ENCODE results near the gene HELLS.
"Not testable (repeated sequence)": the region's sequence is repeated elsewhere in the genome, so short reads cannot be mapped to it uniquely, and the experiment has no call there.

Gene HELLS

DNA sequence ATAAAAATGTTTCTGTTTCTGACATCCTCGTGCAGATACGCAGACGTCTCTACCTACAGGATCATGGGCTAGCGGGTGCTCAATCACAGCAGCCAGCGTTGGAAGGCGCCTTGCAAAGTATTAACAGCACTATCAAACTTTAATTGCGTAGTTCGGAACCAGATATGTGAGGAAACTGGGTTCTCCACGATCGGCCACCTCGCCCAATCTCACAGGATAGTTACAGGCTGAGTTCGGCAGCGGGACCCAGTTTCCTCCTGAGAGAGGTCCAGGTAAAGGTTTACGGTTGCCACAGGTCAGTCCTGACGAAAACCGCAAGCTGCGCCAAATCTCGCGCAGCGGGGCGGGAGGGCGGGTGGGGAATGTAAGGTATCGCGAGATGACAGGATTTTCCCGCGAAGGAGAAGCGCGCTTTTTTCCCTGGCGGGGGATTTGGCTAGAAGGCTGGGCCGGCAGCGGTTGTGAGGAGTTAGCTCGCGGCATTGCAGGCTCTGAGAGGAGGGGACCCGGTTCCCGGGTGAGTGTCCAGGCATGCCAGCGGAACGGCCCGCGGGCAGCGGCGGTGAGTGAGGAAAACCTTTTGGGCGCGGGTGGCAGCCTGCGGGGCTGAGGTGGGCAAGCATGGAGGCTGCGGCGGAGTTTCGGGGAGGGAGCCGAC lies at the start of gene HELLS:
Gene HELLS, plus strand, starts transcription at position 398 of the 658 bp plus-strand sequence. Its CDS starts 134 bp downstream, at position 532.
- H3K4me3 ChIP-seq: peak within 1 kb of the TSS; percentile 67 to 93 (median 82)
- H3K27ac ChIP-seq: peak within 1 kb of the TSS in 20 of 21 experiments; percentile 25 to 82 (median 76)

GRCh38 chr10:94496010-94496409 lies 49.6 kb upstream of the HELLS start:
- Histone ChIP-seq H3K27ac (no peak overlapping the region), H3K4me3 (no peak overlapping the region)

DNA sequence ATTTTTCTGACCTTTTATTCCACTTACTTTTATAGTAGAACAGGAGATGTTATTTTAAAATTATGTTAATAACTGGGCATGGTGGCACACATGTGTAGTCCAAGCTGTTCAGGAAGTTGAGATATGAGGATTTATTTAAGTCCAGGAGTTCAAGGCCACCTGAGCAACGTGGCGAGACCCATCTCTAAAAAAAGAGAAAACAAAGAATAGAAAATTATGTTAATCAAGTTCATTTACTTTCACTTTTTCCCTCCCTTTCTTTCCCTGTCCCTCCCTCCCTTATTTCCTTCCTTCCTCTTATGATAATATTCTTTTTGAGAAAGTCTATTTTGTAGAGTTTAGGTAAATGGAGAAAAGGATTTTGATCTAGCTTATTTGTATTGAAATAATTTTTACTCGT lies 48.9 kb upstream of the HELLS start:
- no peak overlapping the region for H3K4me3 ChIP-seq
- H3K27ac ChIP-seq: no peak overlapping the region

GRCh38 chr10:94500063-94500462 lies 45.5 kb upstream of the HELLS start:
- Histone ChIP-seq H3K4me3 (no peak overlapping the region), H3K27ac (no peak overlapping the region)

- Histone ChIP-seq H3K4me3 (no peak overlapping the region), H3K27ac (no peak overlapping the region)
These were observed 24.0 kb upstream of the HELLS start for GRCh38 chr10:94521276-94522250.

- H3K4me3 ChIP-seq: no peak overlapping the region
- H3K27ac ChIP-seq: no peak overlapping the region
These were observed 21.4 kb upstream of the HELLS start for GRCh38 chr10:94524146-94524545.

- Histone ChIP-seq H3K4me3 (no peak overlapping the region), H3K27ac (no peak overlapping the region)
These were observed 20.9 kb upstream of the HELLS start for GRCh38 chr10:94524711-94525110.

- H3K27ac ChIP-seq, H3K4me3 ChIP-seq: not testable (repeated sequence)
These were observed 14.0 kb upstream of the HELLS start for GRCh38 chr10:94531550-94531949.

GRCh38 chr10:94533027-94533426 lies 12.6 kb upstream of the HELLS start:
- no peak overlapping the region for H3K4me3 ChIP-seq
- H3K27ac ChIP-seq: no peak overlapping the region

- not testable (repeated sequence) for H3K27ac ChIP-seq, H3K4me3 ChIP-seq
These were observed 3.3 kb upstream of the HELLS start for GRCh38 chr10:94542282-94542681.

DNA sequence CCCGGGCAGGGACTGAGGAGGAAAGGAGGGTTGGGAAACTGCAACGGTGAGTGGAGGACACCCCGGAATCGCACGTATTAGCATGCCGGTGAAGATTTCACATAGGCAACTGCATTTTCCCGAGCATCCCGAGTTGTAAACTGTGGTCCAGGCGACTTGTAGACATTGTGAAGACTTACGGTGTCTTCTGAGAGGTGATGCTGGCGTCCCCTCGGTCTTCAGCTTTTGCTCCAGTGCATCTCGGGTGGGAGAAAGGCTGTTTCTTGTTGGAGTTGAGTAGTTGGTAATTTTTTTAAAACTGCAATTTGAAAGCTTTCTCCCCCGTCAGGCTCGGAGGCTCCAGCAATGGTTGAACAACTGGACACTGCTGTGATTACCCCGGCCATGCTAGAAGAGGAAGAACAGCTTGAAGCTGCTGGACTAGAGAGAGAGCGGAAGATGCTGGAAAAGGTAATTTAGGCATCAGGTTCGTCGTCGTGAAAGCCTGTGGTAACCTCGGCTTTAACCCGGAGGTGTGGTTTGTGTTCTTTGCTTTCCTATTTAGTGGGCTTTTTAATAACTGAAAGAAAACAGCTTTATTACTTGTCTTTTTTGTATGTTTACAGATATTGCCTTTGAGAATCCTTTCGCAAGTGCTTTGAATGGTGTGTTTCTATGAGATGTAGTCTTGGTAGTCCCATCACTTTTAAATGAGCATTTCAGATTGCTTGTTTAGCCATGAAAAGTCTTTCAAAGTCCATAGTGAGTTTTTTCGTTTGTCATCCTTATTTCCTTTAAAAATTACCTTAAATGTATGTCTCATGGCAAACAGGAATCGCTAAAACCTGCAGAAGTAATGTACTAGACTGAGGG lies 687 bp downstream of the HELLS start:
- Histone ChIP-seq H3K4me3 (peak overlapping the region; percentile 67 to 93 (median 82)), H3K27ac (peak overlapping the region in 18 of 21 experiments; percentile 55 to 82 (median 76))

DNA sequence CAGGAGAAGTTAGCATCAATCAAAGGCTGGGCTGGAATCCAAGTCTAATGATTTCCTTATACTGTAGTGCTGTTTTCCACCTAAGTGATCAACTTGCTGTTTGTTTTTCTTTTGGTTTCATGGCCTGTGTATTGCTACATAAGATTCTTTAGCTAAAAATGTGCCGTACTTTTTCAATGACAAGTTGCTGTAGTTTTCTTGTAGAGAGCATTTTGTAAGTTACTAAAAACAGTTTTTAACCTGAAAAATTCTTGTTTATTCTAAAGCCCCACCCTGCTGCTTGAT lies 1.3 kb downstream of the HELLS start:
- peak overlapping the region in 3 of 7 experiments; percentile 67 to 87 (median 82) for H3K4me3 ChIP-seq
- H3K27ac ChIP-seq: peak overlapping the region in 2 of 21 experiments; percentile 74 to 80

DNA sequence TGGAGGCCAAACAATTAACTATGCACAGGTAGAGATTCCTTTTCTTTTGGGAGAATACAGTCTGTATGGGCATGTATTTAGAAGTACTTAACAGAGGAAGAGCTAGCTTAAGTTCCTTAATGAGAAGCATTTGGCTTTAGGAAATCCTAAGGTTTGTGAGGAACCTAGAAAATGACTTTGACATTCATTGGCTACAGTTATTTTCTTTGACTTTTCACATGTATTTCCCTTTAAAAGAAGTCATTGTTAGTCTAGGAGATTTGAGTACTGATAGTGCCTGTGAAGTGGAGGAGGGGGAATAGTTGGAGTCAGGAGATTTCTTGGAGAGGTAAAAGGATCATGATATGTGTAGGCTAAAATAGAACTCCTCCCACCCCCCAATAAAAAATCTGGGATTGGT lies 3.6 kb downstream of the HELLS start:
- Histone ChIP-seq H3K27ac (no peak overlapping the region), H3K4me3 (no peak overlapping the region)

DNA sequence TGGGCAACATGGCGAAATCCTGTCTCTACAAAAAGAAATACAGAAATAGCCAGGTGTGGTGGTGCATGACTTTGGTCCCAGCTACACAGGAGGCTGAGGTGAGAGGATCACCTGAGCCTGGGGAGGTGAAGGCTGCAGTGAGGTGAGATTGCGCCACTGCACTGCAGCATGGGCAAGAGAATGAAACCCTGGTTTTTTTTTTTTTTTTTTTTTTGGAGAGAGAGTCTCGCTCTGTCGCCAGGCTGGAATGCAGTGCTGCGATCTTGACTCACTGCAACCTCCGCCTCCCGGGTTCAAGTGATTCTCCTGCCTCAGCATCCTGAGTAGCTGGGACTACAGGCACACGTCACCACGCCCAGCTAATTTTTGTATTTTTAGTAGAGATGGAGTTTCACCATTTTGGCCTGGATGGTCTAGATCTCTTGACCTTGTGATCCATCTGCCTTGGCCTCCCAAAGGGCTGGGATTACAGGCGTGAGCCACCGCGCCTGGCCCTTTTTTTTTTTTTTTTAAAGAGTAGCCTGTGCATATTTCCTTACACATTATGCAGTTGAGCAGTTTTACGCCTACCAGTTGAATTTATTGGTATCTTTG lies 22.2 kb downstream of the HELLS start:
- H3K4me3 ChIP-seq, H3K27ac ChIP-seq: not testable (repeated sequence)

DNA sequence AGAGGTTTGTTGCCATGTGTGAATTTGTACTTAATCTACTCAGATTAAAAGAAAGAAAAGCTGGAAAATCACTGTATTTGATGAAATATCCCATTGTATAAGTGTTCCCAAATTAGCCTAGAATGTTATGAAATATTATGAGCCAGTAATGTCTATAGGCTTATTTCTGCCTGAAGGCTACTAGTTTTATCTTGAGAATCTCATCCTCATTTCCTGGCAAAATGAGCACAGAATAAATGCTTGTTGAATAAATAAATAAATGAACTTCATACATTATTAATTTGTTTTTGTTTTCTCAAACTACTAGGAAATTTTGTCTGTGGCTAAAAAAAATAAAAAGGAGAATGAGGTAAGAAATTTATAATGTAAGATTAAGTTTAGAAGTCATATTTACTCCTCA lies 25.5 kb downstream of the HELLS start:
- Histone ChIP-seq H3K27ac (no peak overlapping the region), H3K4me3 (no peak overlapping the region)

- H3K4me3 ChIP-seq: no peak overlapping the region
These were observed 25.9 kb downstream of the HELLS start for GRCh38 chr10:94571528-94571927.

GRCh38 chr10:94578790-94579189 lies 33.2 kb downstream of the HELLS start:
- Histone ChIP-seq H3K4me3 (no peak overlapping the region), H3K27ac (no peak overlapping the region)

More at GRCh38 chr10:94571528-94571927, 25.9 kb downstream of the HELLS start:
- no peak overlapping the region for H3K27ac ChIP-seq

- no peak overlapping the region for H3K27ac ChIP-seq
- no peak overlapping the region for H3K4me3 ChIP-seq
These were observed 37.5 kb downstream of the HELLS start for GRCh38 chr10:94583124-94583523.

DNA sequence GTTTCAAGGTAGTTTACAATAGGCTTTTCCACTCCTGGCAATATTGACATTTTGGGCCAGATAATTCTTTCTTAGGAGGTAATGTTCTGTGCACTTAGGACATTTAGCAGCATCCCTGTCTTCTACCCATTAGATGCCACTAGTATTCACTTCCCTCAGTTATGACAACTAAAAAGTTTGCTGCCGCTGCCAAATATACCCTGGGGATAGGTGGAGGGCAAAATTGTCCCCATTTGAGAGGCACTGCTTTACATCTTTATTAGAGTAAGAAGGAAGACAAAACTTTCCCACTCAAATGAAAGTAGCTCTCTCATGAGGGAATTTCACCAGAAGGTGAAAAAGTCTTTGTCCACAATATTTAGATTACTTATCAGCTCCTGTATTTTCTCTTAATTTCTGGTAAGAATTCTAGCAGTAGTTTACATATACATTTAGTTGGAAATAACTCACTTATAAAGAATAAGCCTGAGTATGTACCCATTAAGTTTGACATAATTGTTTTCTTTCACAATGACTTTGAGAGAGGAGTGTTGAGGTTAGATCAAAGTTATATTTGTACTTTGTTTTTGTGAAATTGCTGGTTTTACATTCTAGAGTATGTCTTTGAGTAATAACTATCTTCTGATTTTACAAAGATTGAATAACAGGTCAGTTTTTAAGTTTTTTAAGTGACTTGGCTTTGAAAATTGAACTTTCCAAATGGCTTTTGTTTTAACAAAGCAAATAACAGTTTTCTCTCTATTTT lies 46.0 kb downstream of the HELLS start:
- peak overlapping the region in 1 of 21 experiments; percentile 26 for H3K27ac ChIP-seq

More for the DNA sequence above, 46.0 kb downstream of the HELLS start:
- no peak overlapping the region for H3K4me3 ChIP-seq

Data from skin epidermis (tissue), 12 donors.